ENCODE measurements around the gene INPP5D. TPM values are rescaled to one million over a fixed set of nuclear protein-coding genes. Genes with fewer than 3 reads are reported as not detected.

The INPP5D gene
- 2.7 and 3.7 TPM in 2 replicates for total RNA-seq

GRCh38 chr2:233059797-233060500 is at the start of gene INPP5D:
TSS of gene INPP5D (plus strand) at chr2:233060342. CDS start at chr2:233060479, 137 bp downstream.
- TF ChIP-seq CTCF (IDR thresholded peaks at IDR 0.05; ENCODE audit: insufficient read depth, low read length, poor library complexity, severe bottlenecking) = no peak
- no peak within 1 kb of the TSS for H3K4me3 ChIP-seq (ENCODE audit: low read depth, low read length)
- H3K27me3 ChIP-seq (ENCODE audit: control insufficient read depth, insufficient read depth, low read length) = no peaks in the 10 kb centered on the region
- no peak for DNase-seq (ENCODE audit: low read depth)
- H3K36me3 ChIP-seq (ENCODE audit: control insufficient read depth, insufficient read depth, low read length) = no peaks in the 10 kb centered on the region

- Histone ChIP-seq H3K36me3 (ENCODE audit: control insufficient read depth, insufficient read depth, low read length) (no peaks in the 10 kb centered on the region), H3K27me3 (ENCODE audit: control insufficient read depth, insufficient read depth, low read length) (no peaks in the 10 kb centered on the region), H3K4me3 (ENCODE audit: low read depth, low read length) (no peak overlapping the region)
- no peak for TF ChIP-seq CTCF (IDR thresholded peaks at IDR 0.05; ENCODE audit: insufficient read depth, low read length, poor library complexity, severe bottlenecking)
- no peak for DNase-seq (ENCODE audit: low read depth)
Observed at GRCh38 chr2:233010569-233011267, 49.4 kb upstream of the INPP5D start.

- no peaks in the 10 kb centered on the region for H3K27me3 ChIP-seq (ENCODE audit: control insufficient read depth, insufficient read depth, low read length)
- no peak for DNase-seq (ENCODE audit: low read depth)
- H3K4me3 ChIP-seq (ENCODE audit: low read depth, low read length) = no peak overlapping the region
- no peaks in the 10 kb centered on the region for H3K36me3 ChIP-seq (ENCODE audit: control insufficient read depth, insufficient read depth, low read length)
- TF ChIP-seq CTCF (IDR thresholded peaks at IDR 0.05; ENCODE audit: insufficient read depth, low read length, poor library complexity, severe bottlenecking) = no peak
Observed at GRCh38 chr2:233011268-233011650, 48.9 kb upstream of the INPP5D start.

- DNase-seq (ENCODE audit: low read depth) = no peak
- Histone ChIP-seq H3K36me3 (ENCODE audit: control insufficient read depth, insufficient read depth, low read length) (no peaks in the 10 kb centered on the region), H3K27me3 (ENCODE audit: control insufficient read depth, insufficient read depth, low read length) (no peaks in the 10 kb centered on the region), H3K4me3 (ENCODE audit: low read depth, low read length) (no peak overlapping the region)
- no peak for TF ChIP-seq CTCF (IDR thresholded peaks at IDR 0.05; ENCODE audit: insufficient read depth, low read length, poor library complexity, severe bottlenecking)
Observed at GRCh38 chr2:233011702-233012131, 48.4 kb upstream of the INPP5D start.

GRCh38 chr2:233012301-233012971 is 47.7 kb upstream of the INPP5D start:
- no peaks in the 10 kb centered on the region for H3K27me3 ChIP-seq (ENCODE audit: control insufficient read depth, insufficient read depth, low read length)
- no peak overlapping the region for H3K4me3 ChIP-seq (ENCODE audit: low read depth, low read length)
- no peaks in the 10 kb centered on the region for H3K36me3 ChIP-seq (ENCODE audit: control insufficient read depth, insufficient read depth, low read length)
- no peak for TF ChIP-seq CTCF (IDR thresholded peaks at IDR 0.05; ENCODE audit: insufficient read depth, low read length, poor library complexity, severe bottlenecking)
- no peak for DNase-seq (ENCODE audit: low read depth)
